Activated CD8-positive, alpha-beta memory T cell treated with anti-CD3 and anti-CD28 coated beads, Interleukin-2, amount 50 U/mL, for 1 hour (primary cell): Measurements from ENCODE around the gene KASH5.
A peak's percentile ranks its signal among the peaks of the same experiment; 100 is the strongest.
"Not testable (repeated sequence)": the region's sequence is repeated elsewhere in the genome, so short reads cannot be mapped to it uniquely, and the experiment has no call there.

Source experiments
- DNase-seq: peaks from one replicate; pipeline ENCODE4 v3.0.0-alpha.2; 2020; ENCODE audit errors: extremely low read depth

Gene KASH5

DNA sequence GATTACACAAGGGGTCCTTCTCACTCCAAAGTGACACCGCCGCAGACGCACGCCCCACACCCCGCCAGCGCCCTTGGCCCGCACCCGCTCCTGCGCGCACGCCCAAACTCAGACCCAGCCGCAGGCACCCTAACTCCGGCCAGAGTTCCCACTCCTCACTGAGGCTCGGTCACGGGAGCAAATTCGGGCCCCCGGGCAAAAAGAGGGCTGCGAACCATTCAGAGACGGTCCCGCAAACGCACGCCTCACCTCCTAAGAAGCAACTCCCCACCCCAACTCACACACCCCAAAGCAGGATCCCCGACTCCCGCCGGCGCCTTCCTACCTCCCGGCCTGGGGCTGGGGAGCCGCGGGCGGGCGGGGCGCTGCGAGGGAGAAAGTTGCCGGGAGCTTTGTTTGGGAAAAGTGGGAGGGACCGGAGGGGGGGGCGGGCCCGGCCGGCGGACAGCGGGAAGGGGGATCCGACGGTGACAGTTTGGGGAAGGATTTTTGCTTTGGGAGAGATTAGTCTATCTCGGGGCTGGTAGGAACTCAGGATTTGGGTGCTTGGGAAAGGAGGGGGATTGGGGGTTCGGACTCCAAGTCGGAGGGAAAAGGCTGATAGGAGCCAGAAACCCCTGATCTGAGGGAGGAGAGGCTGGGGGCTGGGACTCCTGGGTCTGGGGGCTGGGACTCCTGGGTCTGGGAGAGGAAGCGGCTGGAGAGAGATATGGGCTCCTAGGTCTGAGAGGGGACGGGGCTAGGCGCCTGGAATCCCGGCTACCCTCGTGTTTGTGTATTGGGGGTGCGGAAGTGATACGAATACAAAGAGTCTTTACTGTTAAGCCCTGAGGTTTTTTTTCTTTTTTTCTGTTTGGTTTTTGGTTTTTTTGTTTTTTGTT is 25.8 kb upstream of the KASH5 start, which contains the start of gene TEAD2:
TEAD2 (minus strand) TSS at position 369 of the 881 bp plus-strand sequence. CDS start 2,341 bp downstream, outside the sequence.
- no peak for DNase-seq

DNA sequence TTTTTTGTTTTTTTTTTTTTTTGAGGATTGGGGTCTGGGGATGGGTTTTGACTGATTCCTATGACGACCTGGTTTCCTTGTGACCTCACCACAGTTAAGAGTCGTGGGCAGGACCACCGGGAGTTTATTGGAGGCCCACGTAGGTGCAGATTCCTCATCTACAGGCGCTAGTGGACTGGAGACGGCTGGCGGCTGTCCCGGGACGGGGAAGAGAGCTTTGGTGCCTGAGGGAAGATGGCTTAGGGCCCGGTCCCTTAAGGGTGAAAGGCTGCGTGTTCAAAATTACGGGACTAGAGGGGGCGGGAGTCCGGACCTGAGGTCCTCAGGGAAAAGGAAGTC is 25.2 kb upstream of the KASH5 start:
- no peak for DNase-seq

DNA sequence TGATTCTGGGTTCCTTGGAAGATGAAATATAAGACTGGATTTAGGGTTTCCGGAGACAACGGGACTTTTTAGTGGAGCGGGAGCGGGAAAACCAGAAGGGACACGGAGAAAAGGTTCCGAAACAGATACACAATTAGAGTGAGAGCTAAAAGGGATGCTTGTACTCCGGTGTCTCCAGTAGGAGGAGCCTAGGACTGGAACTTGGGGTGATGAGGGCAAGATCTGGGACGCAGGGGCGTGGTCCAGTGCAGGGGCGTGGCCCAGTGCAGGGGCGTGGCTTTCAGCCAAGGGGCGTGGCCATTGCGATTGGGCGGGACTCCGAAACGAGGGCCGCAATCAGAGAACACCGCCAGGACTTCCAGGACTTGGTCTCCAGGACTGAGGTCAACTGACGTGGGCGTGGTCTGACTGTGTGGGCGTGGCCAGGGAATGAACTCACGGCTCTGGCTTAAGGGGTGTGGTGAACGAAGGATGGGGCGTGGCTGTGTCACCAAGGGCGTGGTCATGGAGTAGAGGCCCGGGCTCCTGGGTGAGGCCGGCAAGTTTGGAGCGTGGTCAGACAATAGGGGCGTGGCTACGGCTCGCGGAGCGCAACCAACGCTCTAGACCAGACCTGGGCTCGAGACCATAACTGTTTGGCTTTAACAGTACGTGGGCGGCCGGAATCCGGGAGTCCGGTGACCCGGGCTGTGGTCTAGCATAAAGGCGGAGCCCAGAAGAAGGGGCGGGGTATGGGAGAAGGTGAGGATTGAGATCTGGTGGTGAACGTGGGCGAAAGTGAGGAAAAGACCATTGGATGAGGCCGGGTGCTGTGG is 24.6 kb upstream of the KASH5 start, which contains the start of gene DKKL1:
DKKL1 (plus strand) TSS at position 610 of the 815 bp plus-strand sequence; CDS start at position 732, 122 bp downstream.
- peak; percentile 14 for DNase-seq

DNA sequence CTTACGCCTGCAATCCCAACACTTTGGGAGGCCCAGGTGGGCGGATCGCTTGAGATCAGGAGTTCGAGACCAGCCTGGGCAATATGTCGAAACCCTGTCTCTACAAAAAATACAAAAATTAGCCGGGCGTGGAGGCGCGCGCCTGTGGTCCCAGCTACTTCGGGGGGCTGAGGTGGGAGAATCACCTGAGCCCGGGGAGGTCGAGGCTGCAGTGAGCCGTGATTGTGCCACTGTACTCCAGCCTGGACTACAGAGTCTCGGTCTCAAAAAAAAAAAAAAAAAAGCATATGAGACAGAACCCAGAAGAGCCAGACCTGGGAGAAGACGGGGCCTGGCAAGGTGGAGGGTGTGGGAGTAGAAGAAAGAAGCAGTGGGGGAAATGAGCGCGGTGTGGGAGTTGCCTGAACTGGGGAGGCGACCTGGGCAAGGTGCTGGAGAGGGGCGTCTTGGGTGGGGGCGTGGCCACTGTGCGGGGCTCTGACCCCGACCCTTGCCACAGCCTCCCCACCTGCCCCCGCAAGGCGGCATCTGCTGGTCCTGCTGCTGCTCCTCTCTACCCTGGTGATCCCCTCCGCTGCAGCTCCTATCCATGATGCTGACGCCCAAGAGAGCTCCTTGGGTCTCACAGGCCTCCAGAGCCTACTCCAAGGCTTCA is 23.8 kb upstream of the KASH5 start:
- DNase-seq, result no peak

DNA sequence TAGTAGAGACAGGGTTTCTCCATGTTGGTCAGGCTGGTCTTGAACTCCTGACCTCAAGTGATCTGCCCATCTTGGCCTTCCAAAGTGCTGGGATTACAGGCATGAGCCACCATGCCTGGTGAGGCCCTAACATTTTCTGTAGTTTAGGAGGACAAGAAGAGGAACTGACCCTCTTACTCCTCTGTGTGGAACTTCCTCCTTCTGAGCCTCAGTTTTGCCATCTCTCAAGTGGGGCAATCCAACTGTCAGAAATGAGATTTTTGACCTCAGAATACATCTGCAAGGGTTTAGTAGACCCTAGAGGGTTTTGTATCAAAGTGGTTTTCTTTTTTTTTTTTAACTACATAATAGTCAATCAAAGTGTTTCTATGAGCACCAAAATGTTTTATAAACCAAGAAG is 21.9 kb upstream of the KASH5 start:
- DNase-seq, result no peak

DNA sequence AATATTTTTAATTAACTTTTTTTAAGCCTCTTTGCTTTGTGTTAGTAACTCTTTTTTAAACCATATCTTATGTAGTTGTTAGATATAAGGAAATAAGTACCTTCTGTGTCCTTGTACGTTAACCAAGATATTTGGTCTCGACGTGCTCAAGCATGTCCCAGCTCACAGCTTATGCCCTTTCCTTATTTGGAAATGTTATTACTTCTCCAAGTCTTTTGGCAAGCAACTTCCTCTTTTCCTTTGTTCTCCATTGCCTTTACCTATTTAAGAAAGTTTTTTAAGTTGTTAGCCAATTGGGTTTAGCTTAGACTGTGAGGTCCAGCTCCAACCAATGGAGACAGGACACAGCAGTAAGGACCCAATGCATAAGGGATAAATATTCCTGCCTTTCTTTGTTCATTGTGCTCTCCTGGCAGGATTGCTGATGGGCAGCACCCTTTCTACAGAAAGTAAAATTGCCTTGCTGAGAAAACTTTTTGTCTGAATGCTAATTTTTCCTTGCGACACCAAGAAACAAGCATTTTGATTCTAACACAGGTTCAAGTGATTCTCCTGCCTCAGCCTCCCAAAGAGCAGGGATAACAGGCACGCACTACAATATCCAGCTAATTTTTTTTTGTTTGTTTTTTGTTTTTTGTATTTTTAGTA is 19.2 kb upstream of the KASH5 start:
- no peak for DNase-seq

DNA sequence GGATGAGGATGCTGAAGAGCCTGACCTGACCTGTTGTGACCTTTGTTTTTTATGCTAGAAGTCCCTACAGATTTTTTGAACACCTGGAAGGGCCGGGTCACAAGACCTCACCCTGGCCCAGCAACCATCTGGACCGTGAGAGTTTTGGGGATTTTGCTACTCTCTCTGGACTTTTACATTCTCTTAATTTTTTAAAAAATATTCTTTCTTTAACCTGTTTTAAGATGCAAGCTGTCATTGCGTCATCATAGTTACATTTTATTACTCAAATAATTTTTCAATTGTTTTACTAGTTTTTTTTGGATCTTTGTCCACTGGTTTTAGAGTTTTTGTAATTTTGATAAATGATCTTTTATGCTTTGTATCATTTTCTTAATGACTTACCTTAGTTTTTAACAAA is 16.9 kb upstream of the KASH5 start:
- DNase-seq, result no peak

DNA sequence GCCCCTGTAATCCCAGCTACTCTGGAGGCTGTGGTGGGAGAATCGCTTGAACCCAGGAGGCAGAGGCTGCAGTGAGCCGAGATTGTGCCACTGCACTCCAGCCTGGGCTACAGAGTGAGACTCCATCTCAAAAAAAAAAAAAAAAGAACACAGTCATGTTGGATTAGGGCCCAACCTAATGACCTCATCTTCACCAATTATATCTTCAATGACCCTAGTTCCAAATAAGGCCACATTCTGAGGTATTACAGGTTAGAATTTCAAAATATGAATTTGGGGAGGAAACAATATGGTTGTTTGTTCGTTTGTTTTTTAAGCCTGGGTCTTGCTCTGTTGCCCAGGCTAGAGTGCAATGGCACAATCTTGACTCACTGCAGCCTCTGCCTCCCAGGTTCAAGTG is 14.9 kb upstream of the KASH5 start:
- DNase-seq, result not testable (repeated sequence)

DNA sequence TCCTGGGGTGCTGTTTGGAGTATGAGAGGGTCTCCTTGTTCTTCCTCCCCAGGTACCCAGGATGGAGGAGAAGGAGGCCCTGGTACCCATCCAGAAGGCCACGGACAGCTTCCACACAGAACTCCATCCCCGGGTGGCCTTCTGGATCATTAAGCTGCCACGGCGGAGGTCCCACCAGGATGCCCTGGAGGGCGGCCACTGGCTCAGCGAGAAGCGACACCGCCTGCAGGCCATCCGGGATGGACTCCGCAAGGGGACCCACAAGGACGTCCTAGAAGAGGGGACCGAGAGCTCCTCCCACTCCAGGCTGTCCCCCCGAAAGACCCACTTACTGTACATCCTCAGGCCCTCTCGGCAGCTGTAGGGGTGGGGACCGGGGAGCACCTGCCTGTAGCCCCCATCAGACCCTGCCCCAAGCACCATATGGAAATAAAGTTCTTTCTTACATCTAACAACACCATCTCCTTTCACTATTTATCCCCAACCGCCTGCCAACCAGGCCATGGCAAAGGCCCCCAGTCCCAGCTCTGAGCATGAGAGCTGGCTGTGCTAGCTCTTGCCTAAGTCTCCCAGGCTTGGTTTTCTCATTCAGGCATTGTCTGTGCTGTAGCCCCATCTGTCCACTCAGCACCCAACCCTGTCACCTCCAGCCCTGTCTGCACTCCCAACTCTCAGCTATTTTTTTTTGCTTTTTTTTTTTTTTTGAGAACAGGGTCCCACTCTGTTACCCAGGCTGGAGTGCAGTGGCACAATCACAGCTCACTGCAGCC is 13.2 kb upstream of the KASH5 start:
- DNase-seq, result no peak

DNA sequence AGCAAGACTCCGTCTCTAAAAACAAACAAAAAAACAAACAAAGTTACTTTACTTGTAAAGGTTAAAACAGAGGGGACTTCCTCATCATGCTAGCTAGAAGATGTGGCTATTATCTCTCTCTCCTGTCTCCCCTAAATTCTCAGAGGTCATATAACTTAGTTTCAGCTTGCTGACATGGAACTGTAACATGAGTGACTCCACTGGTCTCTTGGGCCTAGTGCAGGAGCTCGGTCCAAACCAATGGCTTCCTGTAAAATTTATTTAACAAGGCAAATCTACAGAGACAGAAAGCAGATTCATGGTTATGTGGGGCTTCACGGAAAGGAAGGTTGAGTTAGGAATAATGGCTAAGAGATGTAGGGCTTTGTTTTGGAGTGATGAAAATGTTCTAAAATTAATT is 9.5 kb upstream of the KASH5 start:
- no peak for DNase-seq

DNA sequence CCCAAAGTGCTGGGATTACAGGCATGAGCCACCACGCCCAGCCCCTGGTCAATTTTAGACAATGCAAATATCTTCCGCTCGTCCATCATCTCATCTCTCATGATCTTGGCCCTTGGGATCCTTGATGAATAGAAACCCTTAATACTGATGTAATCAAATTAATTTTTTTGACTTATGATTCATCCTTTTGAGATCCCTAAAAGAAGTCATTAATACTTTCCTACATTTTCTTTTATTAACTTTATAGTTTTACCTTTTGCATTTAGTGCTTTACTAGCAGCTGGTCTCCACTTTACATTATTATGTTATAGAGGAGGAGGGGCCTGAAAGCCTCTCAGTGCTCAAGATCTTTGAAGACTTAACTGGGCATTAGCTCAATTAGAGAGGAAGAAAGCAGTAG is 7.7 kb upstream of the KASH5 start:
- DNase-seq, result no peak

DNA sequence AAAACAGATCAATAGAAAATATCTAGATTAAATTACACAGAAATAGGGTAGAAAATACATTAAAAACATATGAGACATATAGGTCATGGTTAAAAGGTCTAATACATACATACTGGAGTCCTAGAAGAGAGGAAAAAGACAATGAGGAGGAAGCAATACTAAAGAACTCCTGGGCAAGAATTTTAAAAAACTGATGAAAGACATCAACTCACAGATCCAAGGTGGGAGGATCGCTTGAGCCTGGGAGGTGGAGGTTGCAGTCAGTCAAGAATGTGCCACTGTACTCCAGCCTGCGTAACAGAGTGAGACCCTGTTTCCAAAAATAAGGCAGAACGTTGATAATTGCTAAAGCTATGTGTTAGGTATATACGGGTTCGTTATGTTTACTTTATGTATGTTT is 5.4 kb upstream of the KASH5 start:
- no peak for DNase-seq

DNA sequence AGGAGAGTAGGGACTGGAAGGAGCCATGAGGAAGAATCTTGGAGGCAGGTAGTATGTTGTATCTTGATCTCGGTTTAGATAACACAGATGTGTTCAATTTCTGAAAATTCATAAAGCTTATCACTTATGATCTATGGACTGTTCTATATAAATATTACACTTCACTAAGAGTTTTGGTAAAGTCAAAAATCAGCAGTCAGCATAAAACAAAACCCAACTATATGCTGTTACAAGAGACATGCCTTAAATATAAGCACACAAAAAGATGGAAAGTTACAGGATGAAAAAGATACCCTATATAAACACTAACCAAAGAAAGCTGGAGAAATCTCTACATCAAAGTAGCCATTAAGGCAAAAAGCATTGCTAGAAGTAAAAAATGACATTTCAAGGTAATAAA is 4.5 kb upstream of the KASH5 start:
- DNase-seq, result no peak

DNA sequence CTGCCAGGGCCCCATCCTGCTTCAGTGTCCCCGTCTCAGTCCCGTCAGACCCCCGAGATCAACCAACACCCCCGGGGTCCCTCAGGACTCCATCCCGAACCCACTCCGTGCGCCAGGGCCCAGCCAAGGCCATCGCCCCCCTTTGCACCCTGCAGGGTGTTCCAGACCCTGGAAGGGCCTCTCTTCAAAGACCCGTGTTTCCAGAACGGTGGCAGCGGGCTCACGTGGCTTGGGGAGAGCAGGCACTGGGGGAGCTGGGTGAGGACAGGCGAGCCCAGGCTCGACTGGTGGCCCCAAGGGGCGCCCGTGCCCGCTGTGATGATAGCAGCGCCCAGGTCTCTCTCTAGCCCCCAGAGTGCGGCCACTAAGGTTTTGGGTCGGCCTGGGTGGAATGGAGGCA is 1.4 kb downstream of the KASH5 start:
- no peak for DNase-seq

DNA sequence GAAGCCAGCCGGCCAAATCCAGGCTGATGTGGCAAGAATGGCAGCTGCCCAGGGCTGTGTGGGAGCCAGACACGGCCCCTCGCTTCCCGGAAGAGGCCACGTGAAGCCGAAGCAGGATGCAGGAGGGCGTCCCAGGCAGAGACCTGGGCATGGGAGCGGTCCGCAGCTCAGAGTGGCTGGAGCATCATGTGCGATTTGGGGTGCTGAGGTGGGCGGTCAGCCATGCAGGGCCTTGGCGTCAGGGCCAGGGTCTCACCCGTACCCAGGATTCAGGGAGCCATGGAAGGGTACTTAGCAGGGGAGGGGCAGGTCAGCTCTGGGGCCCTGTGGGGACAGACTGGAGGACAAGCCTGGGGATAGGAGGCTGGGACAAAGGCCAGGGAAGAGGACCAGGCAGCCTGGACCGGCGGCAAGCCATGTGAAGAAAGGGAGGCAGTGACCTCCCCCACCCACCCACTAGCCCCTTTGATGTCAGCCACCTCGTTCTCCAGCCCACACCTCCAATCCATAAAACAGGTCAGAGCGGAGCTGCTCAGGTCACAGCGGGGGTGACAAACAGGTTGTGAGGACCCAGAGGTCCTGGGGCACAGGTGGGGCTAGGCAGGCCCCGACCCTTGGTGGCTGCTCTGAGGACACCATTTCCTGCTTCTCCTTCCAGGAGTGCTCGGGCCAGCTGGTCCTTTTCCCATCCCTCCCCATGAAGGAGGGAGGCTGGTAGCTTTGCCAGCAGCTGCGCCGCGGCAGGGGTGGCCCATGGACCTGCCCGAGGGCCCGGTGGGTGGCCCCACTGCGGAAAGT is 2.3 kb downstream of the KASH5 start:
- no peak for DNase-seq

DNA sequence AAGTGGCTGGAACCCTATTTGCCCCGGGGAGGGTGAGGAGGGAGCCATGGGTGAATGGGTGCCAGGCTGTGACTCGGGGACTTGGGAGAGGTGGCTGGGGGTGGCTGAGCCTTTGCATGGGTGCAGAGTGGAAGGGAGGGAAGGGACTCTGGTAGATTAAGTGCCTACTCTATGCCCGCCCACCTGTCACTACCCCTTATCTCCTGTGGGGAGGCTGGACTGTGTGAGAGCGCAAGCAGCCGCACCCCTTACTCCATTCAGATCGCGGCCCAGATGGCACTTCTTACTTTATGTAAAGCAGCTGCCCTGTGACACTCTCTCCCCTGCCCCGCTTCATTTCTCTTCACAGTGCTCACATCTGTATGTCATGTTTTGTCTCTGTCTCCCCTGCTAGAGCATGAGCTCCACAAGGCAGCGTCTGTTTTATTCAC is 2.9 kb downstream of the KASH5 start:
- DNase-seq, result no peak

DNA sequence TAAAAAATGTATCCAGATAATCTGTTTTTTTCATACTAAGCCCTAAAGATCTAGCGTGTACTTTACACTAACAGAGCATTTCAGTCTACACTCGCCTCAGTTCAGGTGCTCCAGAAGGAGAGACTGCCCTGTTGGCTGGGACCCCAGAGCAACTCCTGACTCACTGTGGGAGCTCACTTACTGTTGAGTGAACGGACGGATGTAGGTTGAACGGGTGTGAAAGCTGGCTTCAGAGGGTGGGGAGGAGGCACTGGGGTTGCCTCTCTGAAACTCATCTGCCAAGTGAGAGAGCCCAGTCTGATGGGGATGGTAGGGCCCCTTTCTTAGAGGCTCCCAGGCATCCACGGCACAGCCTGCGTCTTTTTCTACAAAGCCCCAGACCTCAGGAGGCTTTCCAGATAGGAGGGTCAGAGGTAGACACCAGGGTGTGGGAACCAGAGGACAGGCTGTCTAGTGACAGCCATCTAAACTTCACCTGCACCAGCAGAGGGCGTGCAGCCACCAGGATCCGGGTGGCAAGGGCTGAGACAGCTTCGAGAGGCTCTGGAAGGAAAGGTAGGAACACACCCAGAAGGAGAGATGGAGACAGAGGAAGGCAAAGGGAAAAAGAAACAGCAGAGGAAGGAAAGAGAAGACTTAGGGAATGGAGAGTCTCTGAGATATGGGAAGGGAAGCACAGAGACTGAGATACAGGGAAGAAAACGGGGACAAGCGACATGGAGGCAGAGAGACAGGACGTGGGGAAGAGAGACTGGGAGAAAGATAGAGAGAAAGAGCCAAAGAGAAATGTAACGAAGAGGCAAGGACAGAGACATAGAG is 3.7 kb downstream of the KASH5 start:
- DNase-seq, result peak; percentile 64

DNA sequence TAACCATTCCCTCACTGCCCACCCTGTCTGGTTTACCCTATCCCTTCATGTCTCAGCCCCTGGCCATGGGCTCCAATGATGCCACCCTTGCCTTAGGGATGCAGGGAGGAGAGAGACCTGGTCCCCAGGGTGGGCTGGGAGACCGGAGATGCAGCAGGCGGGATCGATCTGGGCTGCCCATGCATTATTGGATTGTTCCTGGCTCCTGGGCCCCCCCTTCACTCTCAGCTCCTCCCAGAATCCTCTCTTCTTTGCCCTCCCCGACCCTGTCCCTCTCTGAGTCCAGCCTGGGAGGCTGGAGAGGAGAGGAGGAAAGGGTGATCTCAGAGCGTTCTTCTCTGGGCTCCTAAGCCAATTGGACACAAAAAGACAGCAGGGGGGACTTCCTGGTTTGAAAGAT is 5.8 kb downstream of the KASH5 start:
- DNase-seq, result no peak
